ENCODE results near the gene UFSP1.

GRCh38 chr7:100875356-100875751 is 14.2 kb downstream of the UFSP1 start:
- TF ChIP-seq CTCF (IDR thresholded peaks at IDR 0.05) (no peak), POLR2A (IDR thresholded peaks at IDR 0.05) (no peak), POLR2AphosphoS5 (IDR thresholded peaks at IDR 0.05; ENCODE audit: insufficient read depth in 1 of 2, low read depth in 1 of 2) (no peak)

All from vagina (tissue), 2 donors.